OCI-LY7 (cell line): ENCODE measurements around the gene CKMT2. TPM values are rescaled to one million over a fixed set of nuclear protein-coding genes. Genes with fewer than 3 reads are reported as not detected.

Experiments
- BruUV-seq: library from RNA; stranded (reverse); fragments of 400-500 nt; replicated peaks from 2 replicates; lab custom pipeline; 2021; lab: Mats Ljungman, UMichigan
- CTCF ChIA-PET: fragments of 300-600 bp; sonication (Branson Sonifier 250); formaldehyde crosslinking; loops from one replicate; lab custom pipeline; 2022; ENCODE audit warnings: antibody characterized with exemption; ENCODE audit not compliant: unreplicated experiment; lab: Charles Lee
- POLR2A ChIA-PET: fragments of 300-600 bp; sonication (Branson Sonifier 250); formaldehyde crosslinking; loops from one replicate; lab custom pipeline; 2022; ENCODE audit warnings: antibody characterized with exemption; lab: Charles Lee
- DNase-seq: peaks from one replicate; pipeline ENCODE4 v3.0.0-alpha.2; 2015; ENCODE audit warnings: low spot score
- H2AFZ ChIP-seq: fragments of 200-600 bp; sonication (generic), shearing (Covaris generic); 2 replicates; pipeline ENCODE4 v1.6.1; 2014; ENCODE audit warnings: mild to moderate bottlenecking, antibody characterized with exemption, low read length, moderate library complexity
- H3K27ac ChIP-seq: fragments of 200-600 bp; sonication (generic); 2 replicates; pipeline ENCODE4 v1.5.1; 2014; ENCODE audit warnings: mixed run types, low read depth, mild to moderate bottlenecking, moderate library complexity, low read length, inconsistent platforms; ENCODE audit not compliant: poor library complexity, severe bottlenecking
- H3K36me3 ChIP-seq: fragments of 200-600 bp; sonication (generic); 2 replicates; pipeline ENCODE4 v1.6.1; 2014; ENCODE audit warnings: mild to moderate bottlenecking, antibody characterized with exemption, low read length, moderate library complexity, mixed read lengths; ENCODE audit not compliant: insufficient read depth
- H3K4me1 ChIP-seq: fragments of 200-600 bp; sonication (generic); 2 replicates; pipeline ENCODE4 v1.5.1; 2014; ENCODE audit warnings: mild to moderate bottlenecking, low read length; ENCODE audit not compliant: insufficient read depth, poor library complexity, severe bottlenecking
- H3K4me2 ChIP-seq: fragments of 200-600 bp; sonication (generic); 2 replicates; pipeline ENCODE4 v1.6.1; 2014; ENCODE audit warnings: mild to moderate bottlenecking, low read length
- H3K4me3 ChIP-seq: fragments of 200-600 bp; sonication (generic); 2 replicates; pipeline ENCODE4 v1.5.1; 2014; ENCODE audit warnings: mild to moderate bottlenecking, low read depth, low read length; ENCODE audit not compliant: poor library complexity, severe bottlenecking
- H3K79me2 ChIP-seq: fragments of 200-600 bp; sonication (generic); 2 replicates; pipeline ENCODE4 v1.6.1; 2016; ENCODE audit warnings: low read depth, mild to moderate bottlenecking, low read length, moderate library complexity, mixed read lengths; ENCODE audit not compliant: insufficient read depth
- H3K9me2 ChIP-seq: fragments of 200-600 bp; sonication (generic); 2 replicates; pipeline ENCODE4 v1.6.1; 2016; ENCODE audit warnings: mild to moderate bottlenecking, low read length, mixed read lengths; ENCODE audit not compliant: insufficient read depth
- H3K9me3 ChIP-seq: fragments of 200-600 bp; sonication (generic); 2 replicates; pipeline ENCODE4 v1.6.1; 2014; ENCODE audit warnings: mild to moderate bottlenecking, mixed run types, low read length, mixed read lengths
- H4K20me1 ChIP-seq: fragments of 200-600 bp; sonication (generic); 2 replicates; pipeline ENCODE4 v1.6.1; 2014; ENCODE audit warnings: mild to moderate bottlenecking, antibody characterized with exemption, low read length, moderate library complexity, mixed read lengths; ENCODE audit not compliant: insufficient read depth
- EZH2phosphoT487 ChIP-seq: fragments of 200-600 bp; sonication (generic); IDR thresholded peaks from 2 replicates; pipeline ENCODE4 v1.6.1; 2018; ENCODE audit warnings: low read depth, borderline replicate concordance, mild to moderate bottlenecking, mixed run types, antibody characterized with exemption, low read length, moderate library complexity, mixed read lengths
- intact Hi-C: fragments of 100-400 bp; cut with micrococcal nuclease; formaldehyde crosslinking; loops from one replicate; pipeline ENCODE4 v1.10.0; 2022; ENCODE audit not compliant: unreplicated experiment
- total RNA-seq, 2 experiments: library from RNA; depleted of rRNA in 1 of 2; stranded (reverse); fragments of >200 nt in 1 of 2; shearing (Covaris generic) in 1 of 2; gene quantifications; 2 replicates each; pipeline ENCODE4 v1.2.3, GENCODE V29; 2014 to 2022
- TF ChIP-seq, protein P1 (sequence below): fragments of 200-600 bp; sonication (generic); conservative IDR thresholded peaks from 2 replicates; pipeline ENCODE4 v1.5.1; 2014; ENCODE audit warnings: mild to moderate bottlenecking, antibody characterized with exemption, low read length, moderate library complexity, mixed read lengths

CKMT2 gene
- total RNA-seq, 2 experiments from 2014 or later, result not detected

DNA sequence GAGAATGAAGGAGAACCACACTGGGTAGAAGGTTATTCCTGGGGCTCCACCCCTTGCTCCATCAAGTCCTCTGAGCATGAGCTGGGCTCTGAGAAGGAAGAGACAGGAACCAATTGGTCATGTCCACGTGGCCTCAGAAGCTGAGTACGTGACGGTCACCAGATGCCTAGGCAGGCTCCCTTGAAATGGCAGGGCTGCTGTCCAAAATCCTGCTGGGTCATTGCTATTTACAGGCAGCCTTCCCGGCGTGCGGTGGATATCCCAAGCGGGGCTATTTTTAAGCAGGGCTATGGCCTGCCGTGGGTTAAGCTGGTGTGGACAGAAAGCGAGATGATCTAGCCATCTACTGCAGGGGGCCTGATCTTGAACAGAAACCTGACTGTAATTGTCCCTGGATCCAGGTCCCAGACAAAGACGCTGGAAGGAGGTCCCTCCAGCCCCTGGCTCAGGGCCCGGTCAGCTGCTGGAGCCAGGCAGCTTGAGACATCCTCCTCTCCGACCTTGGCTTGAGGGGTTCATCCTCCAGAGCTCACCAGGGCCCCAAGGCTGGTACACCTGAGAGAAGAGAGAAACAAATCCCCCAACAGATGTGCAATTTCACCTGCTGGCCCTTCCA, 550 bp upstream of the CKMT2 start:
- H3K9me3 ChIP-seq, result no peaks in the 10 kb centered on the region
- no peaks in the 10 kb centered on the region for H3K4me1 ChIP-seq
- ChIA-PET CTCF (interaction anchor here (0.5 kb wide), 1 partner anchor 43 kb away, joined by 3 read pairs; no protein-coding TSS in a partner anchor), POLR2A (interaction anchor here (0.8 kb wide), 1 partner anchor 51 kb away, joined by 3 read pairs; no protein-coding TSS in a partner anchor)
- no peaks in the 10 kb centered on the region for H3K79me2 ChIP-seq
- H3K9me2 ChIP-seq, result no peaks in the 10 kb centered on the region
- H2AFZ ChIP-seq, result no peak overlapping the region
- intact Hi-C loops, result no loop called here
- no peaks in the 10 kb centered on the region; the same call in 1 of the 2 replicates for H4K20me1 ChIP-seq
- H3K4me3 ChIP-seq, result no peak overlapping the region
- no peak for DNase-seq
- H3K36me3 ChIP-seq, result no peaks in the 10 kb centered on the region
- BruUV-seq, result no TSS peak
- TF ChIP-seq, protein P1, sequence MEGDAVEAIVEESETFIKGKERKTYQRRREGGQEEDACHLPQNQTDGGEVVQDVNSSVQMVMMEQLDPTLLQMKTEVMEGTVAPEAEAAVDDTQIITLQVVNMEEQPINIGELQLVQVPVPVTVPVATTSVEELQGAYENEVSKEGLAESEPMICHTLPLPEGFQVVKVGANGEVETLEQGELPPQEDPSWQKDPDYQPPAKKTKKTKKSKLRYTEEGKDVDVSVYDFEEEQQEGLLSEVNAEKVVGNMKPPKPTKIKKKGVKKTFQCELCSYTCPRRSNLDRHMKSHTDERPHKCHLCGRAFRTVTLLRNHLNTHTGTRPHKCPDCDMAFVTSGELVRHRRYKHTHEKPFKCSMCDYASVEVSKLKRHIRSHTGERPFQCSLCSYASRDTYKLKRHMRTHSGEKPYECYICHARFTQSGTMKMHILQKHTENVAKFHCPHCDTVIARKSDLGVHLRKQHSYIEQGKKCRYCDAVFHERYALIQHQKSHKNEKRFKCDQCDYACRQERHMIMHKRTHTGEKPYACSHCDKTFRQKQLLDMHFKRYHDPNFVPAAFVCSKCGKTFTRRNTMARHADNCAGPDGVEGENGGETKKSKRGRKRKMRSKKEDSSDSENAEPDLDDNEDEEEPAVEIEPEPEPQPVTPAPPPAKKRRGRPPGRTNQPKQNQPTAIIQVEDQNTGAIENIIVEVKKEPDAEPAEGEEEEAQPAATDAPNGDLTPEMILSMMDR, result no peak
- no peak for TF ChIP-seq EZH2phosphoT487
- no peak overlapping the region for H3K4me2 ChIP-seq
- H3K27ac ChIP-seq, result no peak overlapping the region

- no peak for TF ChIP-seq EZH2phosphoT487
- TF ChIP-seq, protein P1, result no peak
- CTCF ChIA-PET, result no interaction called here
- no TSS peak for BruUV-seq
- H2AFZ ChIP-seq, result no peak overlapping the region
- no peak overlapping the region for H3K4me3 ChIP-seq
- intact Hi-C loops, result no loop called here
- no peak for DNase-seq
- no peaks in the 10 kb centered on the region for H3K9me3 ChIP-seq
- no peaks in the 10 kb centered on the region for H3K79me2 ChIP-seq
- H3K4me1 ChIP-seq, result no peaks in the 10 kb centered on the region
- POLR2A ChIA-PET, result interaction anchor here (0.7 kb wide), 1 partner anchor 340 kb away, joined by 3 read pairs; no protein-coding TSS in a partner anchor
- no peak overlapping the region for H3K4me2 ChIP-seq
- H3K27ac ChIP-seq, result no peak overlapping the region
- no peaks in the 10 kb centered on the region for H3K36me3 ChIP-seq
- H3K9me2 ChIP-seq, result no peaks in the 10 kb centered on the region
- H4K20me1 ChIP-seq, result no peaks in the 10 kb centered on the region
These were observed 1.2 kb downstream of the CKMT2 start for GRCh38 chr5:81234299-81234698.

GRCh38 chr5:81234801-81235200, 1.7 kb downstream of the CKMT2 start:
- POLR2A ChIA-PET, result interaction anchor here (0.6 kb wide), 1 partner anchor 851 kb away, joined by 3 read pairs; no protein-coding TSS in a partner anchor
- Histone ChIP-seq H2AFZ (no peak overlapping the region), H3K27ac (no peak overlapping the region), H3K9me2 (no peaks in the 10 kb centered on the region), H3K4me1 (no peaks in the 10 kb centered on the region), H3K79me2 (no peaks in the 10 kb centered on the region), H3K4me2 (no peak overlapping the region), H3K4me3 (no peak overlapping the region), H4K20me1 (no peaks in the 10 kb centered on the region), H3K36me3 (no peaks in the 10 kb centered on the region), H3K9me3 (no peaks in the 10 kb centered on the region)
- intact Hi-C loops, result no loop called here
- TF ChIP-seq, protein P1, result no peak
- no peak for TF ChIP-seq EZH2phosphoT487
- peak; percentile 7 for DNase-seq
- CTCF ChIA-PET, result no interaction called here
- BruUV-seq, result no TSS peak
